Mesenchymal stem cell (in vitro differentiated cells and primary cell): ENCODE results near the gene MYOG.

Source experiments
- DNase-seq: peaks from one replicate; pipeline ENCODE4 v3.0.0-alpha.2; 2013
- H2AFZ ChIP-seq: one replicate; pipeline ENCODE4 v1.6.1; 2013; ENCODE audit warnings: low read depth, mild to moderate bottlenecking, control low read depth, inconsistent platforms, low read length, moderate library complexity
- H2AK5ac ChIP-seq: 2 replicates; pipeline ENCODE4 v1.6.1; 2013; ENCODE audit warnings: low read length, moderate library complexity, mild to moderate bottlenecking, inconsistent platforms; ENCODE audit not compliant: severe bottlenecking
- H2BK120ac ChIP-seq: one replicate; pipeline ENCODE4 v1.6.1; 2013; ENCODE audit warnings: low read depth, mild to moderate bottlenecking, inconsistent platforms, low read length, moderate library complexity
- H2BK12ac ChIP-seq, 2 experiments: one replicate each; pipeline ENCODE4 v1.6.1; 2013; ENCODE audit warnings: inconsistent platforms in 2 of 2, low read length in 2 of 2, mild to moderate bottlenecking in 2 of 2, moderate library complexity in 2 of 2, control low read depth in 1 of 2
- H2BK15ac ChIP-seq: one replicate; pipeline ENCODE4 v1.6.1; 2013; ENCODE audit warnings: mild to moderate bottlenecking, low read depth, inconsistent platforms; ENCODE audit not compliant: poor library complexity, severe bottlenecking
- H2BK5ac ChIP-seq: 2 replicates; pipeline ENCODE4 v1.6.1; 2013; ENCODE audit warnings: low read depth, mild to moderate bottlenecking, low read length, control low read depth, inconsistent platforms; ENCODE audit not compliant: poor library complexity, severe bottlenecking
- H3K14ac ChIP-seq, 2 experiments: one replicate each; pipeline ENCODE4 v1.6.1; 2013; ENCODE audit warnings: inconsistent platforms in 2 of 2, low read length in 2 of 2, control low read depth in 1 of 2, mild to moderate bottlenecking in 1 of 2, moderate library complexity in 1 of 2
- H3K18ac ChIP-seq, 2 experiments: one replicate each; pipeline ENCODE4 v1.6.1; 2013; ENCODE audit warnings: inconsistent platforms in 2 of 2, low read length in 2 of 2, control low read depth in 1 of 2, low read depth in 1 of 2, mild to moderate bottlenecking in 1 of 2
- H3K23ac ChIP-seq, 2 experiments: one replicate each; pipeline ENCODE4 v1.6.1; 2013; ENCODE audit warnings: inconsistent platforms in 2 of 2, low read length in 2 of 2, mild to moderate bottlenecking in 2 of 2, moderate library complexity in 2 of 2, control low read depth in 1 of 2
- H3K27ac ChIP-seq: 2 replicates; pipeline ENCODE4 v1.5.1; 2013; ENCODE audit warnings: mild to moderate bottlenecking, moderate library complexity, low read length, control low read depth, inconsistent platforms; ENCODE audit not compliant: poor library complexity, severe bottlenecking
- H3K27me3 ChIP-seq, 2 experiments: 2 replicates each; pipeline versions ENCODE4 v1.6.1 to v1.7.0; 2013; ENCODE audit warnings: low read length in 2 of 2, mild to moderate bottlenecking in 2 of 2, moderate library complexity in 2 of 2, control low read depth in 1 of 2, inconsistent platforms in 1 of 2; ENCODE audit not compliant: control insufficient read depth in 1 of 2, insufficient read depth in 1 of 2
- H3K36me3 ChIP-seq, 2 experiments: 2 replicates each; pipeline versions ENCODE4 v1.6.1 to v1.7.0; 2013; ENCODE audit warnings: low read length in 2 of 2, control low read depth in 1 of 2, inconsistent platforms in 1 of 2, low read depth in 1 of 2, mild to moderate bottlenecking in 1 of 2; ENCODE audit not compliant: insufficient read depth in 2 of 2, control insufficient read depth in 1 of 2
- H3K4ac ChIP-seq, 2 experiments: one replicate each; pipeline ENCODE4 v1.6.1; 2013; ENCODE audit warnings: inconsistent platforms in 2 of 2, low read length in 2 of 2, mild to moderate bottlenecking in 2 of 2, moderate library complexity in 2 of 2, control low read depth in 1 of 2, low read depth in 1 of 2
- H3K4me1 ChIP-seq: 2 replicates; pipeline ENCODE4 v1.6.1; 2013; ENCODE audit warnings: low read depth, low read length, control low read depth; ENCODE audit not compliant: control insufficient read depth, insufficient read depth
- H3K4me2 ChIP-seq: 2 replicates; pipeline ENCODE4 v1.6.1; 2013; ENCODE audit warnings: low read length, mild to moderate bottlenecking, inconsistent platforms; ENCODE audit not compliant: poor library complexity, severe bottlenecking
- H3K4me3 ChIP-seq, 2 experiments: 2 replicates each; pipeline versions ENCODE4 v1.5.1 to v1.7.0; 2013; ENCODE audit warnings: low read length in 2 of 2, mild to moderate bottlenecking in 2 of 2, control low read depth in 1 of 2, low read depth in 1 of 2; ENCODE audit not compliant: insufficient read depth in 1 of 2
- H3K79me1 ChIP-seq: replicated peaks from 2 replicates; pipeline ENCODE4 v1.6.1; 2013; ENCODE audit warnings: mild to moderate bottlenecking, control low read depth, low read length, inconsistent platforms; ENCODE audit not compliant: poor library complexity, severe bottlenecking
- H3K9ac ChIP-seq: 2 replicates; pipeline ENCODE4 v1.7.0; 2013; ENCODE audit warnings: mild to moderate bottlenecking, low read length, moderate library complexity
- H3K9me3 ChIP-seq: 2 replicates; pipeline ENCODE4 v1.7.0; 2013; ENCODE audit warnings: mild to moderate bottlenecking, low read length; ENCODE audit not compliant: control insufficient read depth
- H4K8ac ChIP-seq: one replicate; pipeline ENCODE4 v1.6.1; 2013; ENCODE audit warnings: inconsistent platforms, mild to moderate bottlenecking, low read length, moderate library complexity
- H4K91ac ChIP-seq: one replicate; pipeline ENCODE4 v1.6.1; 2013; ENCODE audit warnings: mild to moderate bottlenecking, low read length, inconsistent platforms
- WGBS: methylation state at CpG from one replicate; pipeline ENCODE4 v1.1.7; 2013; ENCODE audit warnings: mixed read lengths; 5-methylcytosine and 5-hydroxymethylcytosine counted together

MYOG gene

GRCh38 chr1:203078478-203078877 is 7.3 kb downstream of the MYOG start:
- H3K27me3 ChIP-seq = peaks cover 80 to 86% of the 10 kb centered on the region in 2 experiments
- no peak overlapping the region for H2AFZ ChIP-seq
- H3K14ac ChIP-seq = no peak overlapping the region
- no peak overlapping the region for H3K4me3 ChIP-seq
- H2BK5ac ChIP-seq = no peak overlapping the region
- no peak overlapping the region for H4K8ac ChIP-seq
- no peak overlapping the region for H2BK15ac ChIP-seq
- H3K36me3 ChIP-seq = peaks cover 0 to 25% of the 10 kb centered on the region in 2 experiments
- no CpG with 5 or more reads among the region's 3 CpGs for WGBS
- no peak for DNase-seq
- no peaks in the 10 kb centered on the region for H3K9me3 ChIP-seq
- H3K4ac ChIP-seq = no peak overlapping the region
- H3K4me2 ChIP-seq = no peak overlapping the region
- no peaks in the 10 kb centered on the region for H3K79me1 ChIP-seq
- H3K18ac ChIP-seq = no peak overlapping the region
- H2BK12ac ChIP-seq = no peak overlapping the region
- no peak overlapping the region for H3K27ac ChIP-seq
- no peak overlapping the region for H2AK5ac ChIP-seq
- no peak overlapping the region for H3K23ac ChIP-seq
- H3K4me1 ChIP-seq = peaks cover 8% of the 10 kb centered on the region
- no peak overlapping the region for H4K91ac ChIP-seq
- H3K9ac ChIP-seq = no peak overlapping the region
- no peak overlapping the region for H2BK120ac ChIP-seq

DNA sequence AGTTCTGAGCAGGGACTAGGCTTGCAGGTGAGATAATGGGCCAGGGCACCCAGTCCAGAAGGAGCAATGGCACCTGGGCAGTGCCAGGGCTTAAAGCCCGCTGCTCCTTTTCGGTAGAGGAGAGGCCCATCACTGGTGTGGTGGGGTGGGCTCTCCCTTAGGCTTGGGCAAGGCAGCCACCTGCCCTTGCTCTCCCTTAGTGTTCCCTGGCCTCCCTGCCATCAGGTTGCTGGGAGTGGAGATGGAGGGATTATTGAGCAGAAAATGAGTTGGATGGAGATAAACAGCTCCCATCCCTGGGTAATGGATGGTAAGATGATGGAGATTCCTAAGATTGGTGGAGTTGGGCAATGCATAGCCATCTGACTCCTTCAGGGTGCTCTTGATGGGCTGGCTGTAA is 7.9 kb downstream of the MYOG start:
- Histone ChIP-seq H3K79me1 (no peaks in the 10 kb centered on the region), H3K4ac (no peak overlapping the region), H3K23ac (no peak overlapping the region), H3K14ac (no peak overlapping the region), H3K18ac (no peak overlapping the region), H3K36me3 (peaks cover 0 to 25% of the 10 kb centered on the region in 2 experiments), H3K4me2 (no peak overlapping the region), H4K8ac (no peak overlapping the region), H3K9ac (no peak overlapping the region), H3K9me3 (no peaks in the 10 kb centered on the region), H2BK5ac (no peak overlapping the region), H2BK12ac (no peak overlapping the region), H3K4me1 (peaks cover 8% of the 10 kb centered on the region), H2BK120ac (no peak overlapping the region), H2AK5ac (no peak overlapping the region), H2BK15ac (no peak overlapping the region), H2AFZ (no peak overlapping the region), H3K27ac (no peak overlapping the region), H3K27me3 (peaks cover 81 to 91% of the 10 kb centered on the region in 2 experiments), H4K91ac (no peak overlapping the region), H3K4me3 (no peak overlapping the region)
- no peak for DNase-seq
- 93% methylated on average over 2 of the region's 2 CpGs for WGBS

GRCh38 chr1:203077367-203077766 is 8.4 kb downstream of the MYOG start:
- Histone ChIP-seq H3K4me1 (peaks cover 8% of the 10 kb centered on the region), H3K4ac (no peak overlapping the region), H2BK120ac (no peak overlapping the region), H2BK5ac (no peak overlapping the region), H3K4me2 (no peak overlapping the region), H3K14ac (no peak overlapping the region), H4K91ac (no peak overlapping the region), H3K36me3 (peaks cover 0 to 28% of the 10 kb centered on the region in 2 experiments), H2BK15ac (no peak overlapping the region), H3K23ac (no peak overlapping the region), H4K8ac (no peak overlapping the region), H3K79me1 (no peaks in the 10 kb centered on the region), H2AK5ac (no peak overlapping the region), H2AFZ (no peak overlapping the region), H3K9me3 (no peaks in the 10 kb centered on the region), H3K9ac (no peak overlapping the region), H3K27me3 (peaks cover 79 to 92% of the 10 kb centered on the region in 2 experiments), H3K4me3 (no peak overlapping the region), H3K27ac (no peak overlapping the region), H3K18ac (no peak overlapping the region), H2BK12ac (no peak overlapping the region)
- DNase-seq = no peak
- WGBS = 100% methylated on average over 2 of the region's 3 CpGs

DNA sequence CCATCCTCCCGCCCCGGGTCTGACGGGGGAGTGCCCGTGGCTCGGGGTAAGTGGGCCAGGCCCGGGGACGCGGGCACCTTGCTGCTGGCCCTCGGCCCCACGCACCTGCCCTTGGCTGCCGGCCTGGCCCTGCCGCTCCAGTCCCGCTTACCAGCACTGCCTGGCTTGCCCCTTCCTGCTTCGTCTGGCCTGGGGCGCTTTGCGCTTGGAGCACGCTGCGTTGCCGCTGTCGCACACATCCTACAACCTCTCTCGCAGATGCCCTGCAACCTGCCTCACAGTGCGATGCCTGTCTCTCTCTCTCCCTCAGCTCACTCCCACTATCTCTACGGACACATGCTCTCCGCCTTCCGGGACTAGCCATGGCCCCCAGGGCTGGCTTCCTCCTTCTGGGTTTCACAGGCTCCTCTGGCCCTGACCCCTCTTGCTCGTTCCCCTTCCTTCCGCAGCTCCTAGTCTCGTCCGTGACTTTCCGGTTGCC is 9.7 kb downstream of the MYOG start:
- Histone ChIP-seq H3K36me3 (peaks cover 0 to 39% of the 10 kb centered on the region in 2 experiments), H3K18ac (no peak overlapping the region), H4K8ac (no peak overlapping the region), H2AK5ac (no peak overlapping the region), H2AFZ (no peak overlapping the region), H3K9ac (no peak overlapping the region), H3K4ac (no peak overlapping the region), H3K27me3 (peaks cover 73 to 84% of the 10 kb centered on the region in 2 experiments), H3K27ac (no peak overlapping the region), H3K23ac (no peak overlapping the region), H3K9me3 (no peaks in the 10 kb centered on the region), H3K14ac (peak overlapping the region in 1 of 2 experiments; percentile 35), H3K4me2 (peak overlapping the region; percentile 31), H2BK12ac (no peak overlapping the region), H2BK120ac (no peak overlapping the region), H2BK15ac (no peak overlapping the region), H3K79me1 (no peaks in the 10 kb centered on the region), H4K91ac (no peak overlapping the region), H2BK5ac (no peak overlapping the region), H3K4me1 (peaks cover 8% of the 10 kb centered on the region), H3K4me3 (no peak overlapping the region)
- DNase-seq = no peak
- WGBS = 25% methylated on average over 30 of the region's 30 CpGs
